Heart right ventricle (tissue), 16 donors: ENCODE measurements around the gene COL18A1. TPM values are rescaled to one million over a fixed set of nuclear protein-coding genes. Genes with fewer than 3 reads are reported as not detected.

Experiments
- ATAC-seq, 8 donors: fragments of 200-7000 bp; cut with Tn5 transposase; one replicate each; pipeline ENCODE4 v1.9.1; 2020; ENCODE audit warnings: mild to moderate bottlenecking in 8 of 8, moderate library complexity in 8 of 8, moderate number of reproducible peaks in 1 of 8
- DNase-seq, 2 donors: peaks; one replicate each; pipeline ENCODE4 v3.0.0-alpha.2; 2020
- H3K27ac ChIP-seq, 10 donors: fragments of 200-600 bp; sonication (generic) in 2 of 10; one replicate each; pipeline versions ENCODE4 v1.5.0 to v1.8.0; 2020 to 2022; ENCODE audit warnings: mild to moderate bottlenecking in 3 of 10
- H3K27me3 ChIP-seq, 7 donors: fragments of 200-600 bp; one replicate each; pipeline ENCODE4 v1.8.0; 2021 to 2022; ENCODE audit warnings: mild to moderate bottlenecking in 2 of 7
- H3K36me3 ChIP-seq, 9 donors: fragments of 200-600 bp; sonication (generic) in 1 of 9; one replicate each; pipeline versions ENCODE4 v1.5.0 to v1.8.0; 2020 to 2022; ENCODE audit warnings: mild to moderate bottlenecking in 2 of 9
- H3K4me1 ChIP-seq, 9 donors: fragments of 200-600 bp; sonication (generic) in 1 of 9; one replicate each; pipeline versions ENCODE4 v1.5.0 to v1.8.0; 2020 to 2022; ENCODE audit warnings: mild to moderate bottlenecking in 4 of 9
- H3K4me3 ChIP-seq, 10 donors: fragments of 200-600 bp; sonication (generic) in 2 of 10; one replicate each; pipeline versions ENCODE4 v1.5.0 to v1.8.0; 2020 to 2022; ENCODE audit warnings: mild to moderate bottlenecking in 7 of 10, moderate library complexity in 2 of 10
- H3K9me3 ChIP-seq, 11 donors: fragments of 200-600 bp in 10 of 11; sonication (generic) in 2 of 11; one replicate each; pipeline versions ENCODE4 v1.5.0 to v1.8.0; 2013 to 2022; ENCODE audit warnings: mild to moderate bottlenecking in 2 of 11, control low read depth in 1 of 11, moderate library complexity in 1 of 11
- whole genome bisulfite sequencing, 2 donors: extraction: QIAGEN DNeasy Blood & Tissue Kit; methylation state at CpG; one replicate each; pipeline ENCODE4 v1.1.7; 2013; ENCODE audit warnings: inconsistent platforms in 1 of 2; 5-methylcytosine and 5-hydroxymethylcytosine counted together
- intact Hi-C, 10 donors: fragments of 100-400 bp; cut with DNase I; formaldehyde crosslinking; loops; one replicate each; pipeline versions ENCODE4 v1.11.1 to v1.14.2; 2022
- polyA plus RNA-seq, 2 donors: library from polyadenylated mRNA; stranded (reverse); fragments of 200-250 nt; gene quantifications; one replicate each; pipeline ENCODE4 v1.2.3, GENCODE V29; 2013
- total RNA-seq, 10 donors: library from RNA; stranded (reverse); fragmentation: NEBNext Ultra II Directional in 3 of 10; extraction: Animal tissue kit (Norgen Biotek cat#: 25700) in 3 of 10; gene quantifications; one replicate each; pipeline versions ENCODE4 v1.2.1 to v1.2.4, GENCODE V29; 2021 to 2023
- TF ChIP-seq, protein P1 (sequence below), 9 donors: fragments of 200-600 bp; sonication (generic) in 2 of 9; IDR thresholded peaks; one replicate each; pipeline versions ENCODE4 v1.5.0 to v1.8.0; 2021 to 2022; ENCODE audit warnings: antibody characterized with exemption in 9 of 9, mild to moderate bottlenecking in 5 of 9, moderate library complexity in 1 of 9
- donor health status: Arrhythmogenic right ventricular cardiomyopathy.
- donor health status: ischemic (EF 13 %, LVEDD 7.1; RV severe dilation, severe dysfunction).
- donor health status: healthy with polysubstance abuse.
- donor health status: DM: no; HTN: yes; CAD: no.
- donor health status: DM: no; HTN: no; CAD: no.
- donor health status: ischemic (EF 25% LVEDD 6.9; RV normal size, moderate dysfunction).
- donor health status: ischemic (EF 25% LVEDD 5.7; RV mildly dilated, moderate dysfunction).
- donor health status: healthy.
- donor health status: DM: yes; HTN: yes; CAD: no.
- donor health status: Ischemic cardiomyopathy.
- donor health status: ischemic (EF 35%, LVEDD 5.7; RV mildly dilated, moderate dysfunction).
- donor health status: nonischemic (EF 11% LVEDD 7.7; RV severe dilation, severe dysfunction).
- donor health status: DM: yes; HTN: yes; CAD: no.
- donor health status: PGD.
- donor health status: ischemic (EF 29% LVEDD 5.4; RV normal size, mild dysfunction).
- donor health status: nonischemic (EF 23%, LVEDD 6.1; RV moderate dilation, normal function).

COL18A1 gene
- total and polyA plus RNA-seq, 12 donors, result 33.7 to 87.1 (median 52.6) TPM

DNA sequence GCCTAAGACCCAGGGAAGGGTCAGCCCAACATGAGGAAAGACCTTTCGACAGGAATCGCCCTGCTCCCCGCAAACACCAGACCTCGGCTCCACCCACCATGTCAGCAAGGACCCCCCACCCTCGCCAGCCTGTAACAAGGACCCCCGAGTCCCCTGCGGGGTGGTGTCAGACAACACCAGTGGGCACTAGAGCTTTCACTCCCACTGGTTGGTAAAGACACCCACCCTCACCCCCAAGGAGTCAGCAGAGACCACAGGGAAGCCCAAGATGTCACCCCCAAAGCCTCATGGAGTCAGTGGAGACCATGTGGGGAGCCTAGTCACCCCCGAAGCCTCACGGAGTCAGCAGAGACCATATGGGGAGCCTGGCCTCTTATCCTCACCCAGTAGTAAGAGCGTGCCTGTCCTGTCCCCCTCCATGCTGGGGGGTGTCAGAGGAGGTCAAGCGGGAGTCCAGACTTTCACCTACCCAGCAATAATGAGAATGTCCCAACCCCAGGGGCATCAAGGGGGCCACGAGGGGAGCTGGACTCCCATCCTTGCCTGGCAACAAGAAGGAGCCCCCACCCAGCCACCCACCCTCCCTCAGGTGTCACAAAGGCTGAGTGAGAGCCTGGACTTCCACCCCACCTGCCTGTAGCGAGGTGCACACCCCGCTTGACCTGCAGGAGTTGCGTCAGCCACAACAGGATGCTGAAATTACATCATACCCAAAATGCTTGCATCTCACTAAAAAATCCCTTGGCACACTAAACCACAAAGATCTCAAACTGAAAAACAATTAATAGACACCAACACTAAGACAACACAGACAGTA lies 112.5 kb downstream of the COL18A1 start:
- ATAC-seq, result no peak
- Histone ChIP-seq H3K27ac (peak overlapping the region in 2 of 10 donors; percentile 44 to 79), H3K9me3 (peaks cover 0 to 50% (median 40%) of the 10 kb centered on the region in 11 donors), H3K36me3 (peaks cover 0 to 35% (median 0%) of the 10 kb centered on the region in 9 donors), H3K4me3 (no peak overlapping the region), H3K27me3 (no peaks in the 10 kb centered on the region), H3K4me1 (peaks cover 0 to 15% (median 0%) of the 10 kb centered on the region in 9 donors)
- WGBS, 2 donors, result 95 to 96% methylated on average over 15 of the region's 15 CpGs
- intact Hi-C loops, result no loop called here
- TF ChIP-seq, protein P1, sequence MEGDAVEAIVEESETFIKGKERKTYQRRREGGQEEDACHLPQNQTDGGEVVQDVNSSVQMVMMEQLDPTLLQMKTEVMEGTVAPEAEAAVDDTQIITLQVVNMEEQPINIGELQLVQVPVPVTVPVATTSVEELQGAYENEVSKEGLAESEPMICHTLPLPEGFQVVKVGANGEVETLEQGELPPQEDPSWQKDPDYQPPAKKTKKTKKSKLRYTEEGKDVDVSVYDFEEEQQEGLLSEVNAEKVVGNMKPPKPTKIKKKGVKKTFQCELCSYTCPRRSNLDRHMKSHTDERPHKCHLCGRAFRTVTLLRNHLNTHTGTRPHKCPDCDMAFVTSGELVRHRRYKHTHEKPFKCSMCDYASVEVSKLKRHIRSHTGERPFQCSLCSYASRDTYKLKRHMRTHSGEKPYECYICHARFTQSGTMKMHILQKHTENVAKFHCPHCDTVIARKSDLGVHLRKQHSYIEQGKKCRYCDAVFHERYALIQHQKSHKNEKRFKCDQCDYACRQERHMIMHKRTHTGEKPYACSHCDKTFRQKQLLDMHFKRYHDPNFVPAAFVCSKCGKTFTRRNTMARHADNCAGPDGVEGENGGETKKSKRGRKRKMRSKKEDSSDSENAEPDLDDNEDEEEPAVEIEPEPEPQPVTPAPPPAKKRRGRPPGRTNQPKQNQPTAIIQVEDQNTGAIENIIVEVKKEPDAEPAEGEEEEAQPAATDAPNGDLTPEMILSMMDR (IDR thresholded peaks at IDR 0.05), result no peak
- DNase-seq, result peak in 1 of 2 donors; percentile 10

DNA sequence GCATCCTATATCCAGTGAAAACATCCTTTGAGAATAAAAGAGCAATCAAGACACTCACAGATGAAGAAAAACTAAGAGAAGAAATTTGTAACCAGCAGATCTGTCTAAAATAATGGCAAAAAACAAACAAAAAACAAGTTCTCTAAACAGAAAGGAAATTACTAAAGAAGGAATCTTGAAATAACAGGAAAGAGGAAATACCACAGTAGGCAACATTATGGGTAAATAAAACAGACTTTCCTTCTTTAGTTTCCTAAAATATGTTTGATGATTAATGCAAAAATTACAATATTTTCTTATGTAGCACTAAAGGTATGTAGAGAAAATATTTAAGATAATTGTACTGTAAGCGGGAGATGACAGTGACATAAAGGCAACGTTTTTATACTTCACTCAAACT lies 113.8 kb downstream of the COL18A1 start:
- DNase-seq, result no peak
- ATAC-seq, result no peak
- Histone ChIP-seq H3K27me3 (no peaks in the 10 kb centered on the region), H3K36me3 (peaks cover 0 to 26% (median 0%) of the 10 kb centered on the region in 9 donors), H3K4me1 (peaks cover 0 to 15% (median 0%) of the 10 kb centered on the region in 9 donors), H3K9me3 (peaks cover 0 to 55% (median 40%) of the 10 kb centered on the region in 11 donors), H3K4me3 (no peak overlapping the region), H3K27ac (peak overlapping the region in 2 of 10 donors; percentile 17 to 79)
- intact Hi-C loops, result no loop called here
- TF ChIP-seq, protein P1 (IDR thresholded peaks at IDR 0.05), result no peak
- 88 to 90% methylated on average over 2 of the region's 2 CpGs for WGBS, 2 donors

DNA sequence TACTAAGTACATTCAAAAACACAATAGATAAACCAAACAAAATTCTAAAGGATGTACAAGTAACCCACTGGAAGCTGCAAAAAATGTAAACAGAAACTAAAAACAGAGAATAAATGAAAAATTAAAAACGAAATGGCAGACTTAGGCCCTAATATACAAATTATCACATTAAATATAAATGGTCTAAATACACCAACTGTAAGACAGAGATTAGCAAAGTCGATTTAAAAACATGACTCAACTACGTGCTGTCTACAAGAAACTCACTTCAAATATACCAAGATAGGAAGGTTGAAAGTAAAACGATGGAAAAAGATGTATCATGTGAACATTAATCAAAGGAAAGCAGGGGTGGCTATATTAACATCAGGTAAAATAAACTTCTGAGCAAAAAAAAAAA lies 114.2 kb downstream of the COL18A1 start:
- peaks cover 0 to 26% (median 0%) of the 10 kb centered on the region in 9 donors for H3K36me3 ChIP-seq
- TF ChIP-seq, protein P1 (IDR thresholded peaks at IDR 0.05), result no peak
- peak overlapping the region in 1 of 10 donors; percentile 79 for H3K27ac ChIP-seq
- H3K4me3 ChIP-seq, result no peak overlapping the region
- peaks cover 0 to 55% (median 40%) of the 10 kb centered on the region in 11 donors for H3K9me3 ChIP-seq
- no peak for ATAC-seq
- DNase-seq, result no peak
- intact Hi-C loops, result no loop called here
- H3K4me1 ChIP-seq, result peaks cover 0 to 15% (median 0%) of the 10 kb centered on the region in 9 donors
- H3K27me3 ChIP-seq, result no peaks in the 10 kb centered on the region
- 96% methylated on average over 4 of the region's 4 CpGs for WGBS, 2 donors

GRCh38 chr21:45521241-45521640 lies 116.3 kb downstream of the COL18A1 start:
- H3K4me1 ChIP-seq, result peaks cover 0 to 15% (median 0%) of the 10 kb centered on the region in 9 donors
- H3K9me3 ChIP-seq, result peaks cover 0 to 55% (median 40%) of the 10 kb centered on the region in 11 donors
- TF ChIP-seq, protein P1 (IDR thresholded peaks at IDR 0.05), result no peak
- H3K36me3 ChIP-seq, result peaks cover 0 to 27% (median 0%) of the 10 kb centered on the region in 9 donors
- ATAC-seq, result no peak
- no peak for DNase-seq
- WGBS, 2 donors, result 98% methylated on average over 2 of the region's 2 CpGs
- H3K27ac ChIP-seq, result no peak overlapping the region
- intact Hi-C loops, result no loop called here
- no peaks in the 10 kb centered on the region for H3K27me3 ChIP-seq
- no peak overlapping the region for H3K4me3 ChIP-seq
